CD14-positive monocyte (primary cell): ENCODE data around the gene KRTAP5-7. TPM values are rescaled to one million over a fixed set of nuclear protein-coding genes. Genes with fewer than 3 reads are reported as not detected.
"Not testable (repeated sequence)": the region's sequence is repeated elsewhere in the genome, so short reads cannot be mapped to it uniquely, and the experiment has no call there.

Source experiments
- DNase-seq, 3 donors: peaks; one replicate each; pipeline ENCODE4 v3.0.0-alpha.2; 2011 to 2022
- H2AFZ ChIP-seq: 2 replicates; pipeline ENCODE4 v1.6.0; 2012; ENCODE audit warnings: mild to moderate bottlenecking, low read depth, low read length, inconsistent platforms; ENCODE audit not compliant: insufficient read depth, poor library complexity, severe bottlenecking
- H3K27ac ChIP-seq, 2 donors: 1 replicate in 1 of 2; 2 replicates in 1 of 2; pipeline ENCODE4 v1.5.1; 2012 to 2013; ENCODE audit warnings: low read length in 2 of 2, control low read depth in 1 of 2, inconsistent platforms in 1 of 2, low read depth in 1 of 2, mild to moderate bottlenecking in 1 of 2
- H3K27me3 ChIP-seq, 2 donors: one replicate each; pipeline versions ENCODE4 v1.6.0 to v1.6.1; 2011 to 2013; ENCODE audit warnings: low read length in 2 of 2; ENCODE audit not compliant: control insufficient read depth in 2 of 2, insufficient read depth in 2 of 2
- H3K36me3 ChIP-seq, 2 donors: replicated peaks in 1 of 2; 1 replicate in 1 of 2; 2 replicates in 1 of 2; pipeline versions ENCODE4 v1.5.1 to v1.6.1; 2012 to 2013; ENCODE audit warnings: low read length in 2 of 2, control low read depth in 1 of 2, inconsistent platforms in 1 of 2, mild to moderate bottlenecking in 1 of 2; ENCODE audit not compliant: insufficient read depth in 2 of 2, control insufficient read depth in 1 of 2
- H3K4me1 ChIP-seq, 2 donors: 1 replicate in 1 of 2; 2 replicates in 1 of 2; pipeline versions ENCODE4 v1.5.1 to v1.6.1; 2012 to 2013; ENCODE audit warnings: low read length in 2 of 2, control low read depth in 1 of 2, inconsistent platforms in 1 of 2, mild to moderate bottlenecking in 1 of 2, moderate library complexity in 1 of 2; ENCODE audit not compliant: insufficient read depth in 2 of 2, control insufficient read depth in 1 of 2
- H3K4me2 ChIP-seq: replicated peaks from 2 replicates; pipeline ENCODE3; 2012; ENCODE audit warnings: low read length, moderate library complexity, mild to moderate bottlenecking; ENCODE audit not compliant: poor library complexity, severe bottlenecking; ENCODE audit errors: extremely low read depth
- H3K4me3 ChIP-seq, 3 experiments: fragments of 200-600 bp in 1 of 3; sonication (generic) in 1 of 3; replicated peaks in 1 of 3; 1 replicate in 2 of 3; 2 replicates in 1 of 3; pipeline ENCODE4 v1.5.1; 2011 to 2013; ENCODE audit warnings: low read length in 3 of 3, mild to moderate bottlenecking in 3 of 3, control low read depth in 2 of 3, low read depth in 2 of 3, inconsistent platforms in 1 of 3, moderate library complexity in 1 of 3
- H3K79me2 ChIP-seq: 2 replicates; pipeline ENCODE4 v1.6.0; 2012; ENCODE audit warnings: mild to moderate bottlenecking, control low read depth, inconsistent platforms, low read length, moderate library complexity; ENCODE audit not compliant: insufficient read depth
- H3K9ac ChIP-seq: 2 replicates; pipeline ENCODE4 v1.6.0; 2017; ENCODE audit warnings: low read length, mild to moderate bottlenecking; ENCODE audit not compliant: insufficient read depth, poor library complexity, severe bottlenecking
- H3K9me3 ChIP-seq, 2 donors: replicated peaks in 1 of 2; 1 replicate in 1 of 2; 2 replicates in 1 of 2; pipeline versions ENCODE4 v1.5.1 to v1.6.1; 2012 to 2013; ENCODE audit warnings: low read length in 2 of 2, control low read depth in 1 of 2; ENCODE audit not compliant: control insufficient read depth in 1 of 2, insufficient read depth in 1 of 2
- H4K20me1 ChIP-seq: 2 replicates; pipeline ENCODE4 v1.6.0; 2012; ENCODE audit warnings: mild to moderate bottlenecking, low read length, control low read depth, moderate library complexity; ENCODE audit not compliant: insufficient read depth
- H3K27ac Mint-ChIP-seq, 7 donors: one replicate each; pipeline ENCODE4 v1.8.0; 2020; ENCODE audit warnings: mild to moderate bottlenecking in 7 of 7, mixed read lengths in 7 of 7, moderate library complexity in 6 of 7, inconsistent platforms in 2 of 7
- H3K27me3 Mint-ChIP-seq, 3 donors: one replicate each; pipeline ENCODE4 v1.8.0; 2021 to 2022; ENCODE audit warnings: low read depth in 3 of 3, mild to moderate bottlenecking in 3 of 3, mixed read lengths in 3 of 3, moderate library complexity in 3 of 3, inconsistent platforms in 1 of 3
- H3K36me3 Mint-ChIP-seq, 2 donors: one replicate each; pipeline ENCODE4 v1.8.0; 2020; ENCODE audit warnings: mixed read lengths in 2 of 2, inconsistent platforms in 1 of 2, mild to moderate bottlenecking in 1 of 2
- H3K4me1 Mint-ChIP-seq: one replicate; pipeline ENCODE4 v1.8.0; 2020; ENCODE audit warnings: mild to moderate bottlenecking, mixed read lengths
- H3K4me3 Mint-ChIP-seq, 2 donors: one replicate each; pipeline ENCODE4 v1.8.0; 2020; ENCODE audit warnings: mild to moderate bottlenecking in 2 of 2, mixed read lengths in 2 of 2, moderate library complexity in 1 of 2
- H3K9me3 Mint-ChIP-seq, 7 donors: one replicate each; pipeline ENCODE4 v1.8.0; 2020 to 2022; ENCODE audit warnings: mixed read lengths in 7 of 7, mild to moderate bottlenecking in 6 of 7, moderate library complexity in 6 of 7, inconsistent platforms in 2 of 7
- CTCF ChIP-seq: fragments of 200-600 bp; IDR thresholded peaks from one replicate; pipeline ENCODE4 v1.8.0; 2022; ENCODE audit warnings: antibody characterized with exemption, mild to moderate bottlenecking
- WGBS: methylation state at CpG from one replicate; pipeline ENCODE4 v1.1.5; 2013; ENCODE audit warnings: missing lambda C conversion rate; ENCODE audit not compliant: insufficient coverage; 5-methylcytosine and 5-hydroxymethylcytosine counted together
- intact Hi-C, 2 donors: fragments of 100-400 bp; cut with micrococcal nuclease; formaldehyde crosslinking; loops; one replicate each; pipeline versions ENCODE4 v1.15.0 to v1.15.1; 2023
- polyA plus RNA-seq, 3 donors: library from polyadenylated mRNA; depleted of rRNA in 1 of 3; unstranded in 2 of 3; stranded (reverse) in 1 of 3; fragments of 300-500 nt in 2 of 3; fragments of >200 nt in 1 of 3; fragmentation: Illumina TruSeq in 2 of 3; gene quantifications; 1 replicate in 2 of 3; 2 replicates in 1 of 3; pipeline ENCODE4 v1.2.3, GENCODE V29; 2012 to 2021

The KRTAP5-7 gene
- polyA plus RNA-seq, 3 donors = 0.05 TPM; not detected in 2

DNA sequence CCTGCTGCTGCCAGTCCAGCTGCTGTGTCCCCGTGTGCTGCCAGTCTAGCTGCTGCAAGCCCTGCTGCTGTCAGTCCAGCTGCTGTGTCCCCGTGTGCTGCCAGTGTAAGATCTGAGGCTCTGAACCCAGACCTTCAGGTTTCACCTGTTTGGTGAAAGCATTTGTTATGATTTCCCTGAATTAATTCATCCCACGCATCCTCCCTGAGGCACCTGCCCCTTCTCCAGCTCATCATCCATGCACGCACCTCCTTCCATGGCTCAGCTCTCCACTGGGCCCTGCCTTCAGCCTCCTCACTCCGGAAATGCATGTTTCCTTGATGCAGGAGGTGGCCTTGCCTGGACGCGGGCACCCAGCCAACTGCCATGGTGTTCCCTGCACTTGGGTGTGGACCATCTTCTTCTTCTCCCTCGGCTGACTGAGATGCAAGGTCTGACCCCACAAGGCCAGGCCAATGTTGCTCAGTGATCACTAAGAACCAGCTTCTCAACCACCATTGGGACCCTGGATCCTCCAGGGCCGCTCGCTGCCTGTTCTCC lies 39.1 kb downstream of the KRTAP5-7 start:
- peaks cover 7 to 8% of the 10 kb centered on the region in 2 donors for H3K27me3 ChIP-seq
- WGBS = 78% methylated on average over 9 of the region's 10 CpGs
- H3K4me1 Mint-ChIP-seq = peaks cover 5% of the 10 kb centered on the region
- no peaks in the 10 kb centered on the region for H3K36me3 Mint-ChIP-seq
- no peak overlapping the region for H3K9ac ChIP-seq
- H3K9me3 ChIP-seq = no peaks in the 10 kb centered on the region
- no peaks in the 10 kb centered on the region for H3K4me1 ChIP-seq
- peaks cover 0 to 7% (median 3%) of the 10 kb centered on the region in 7 donors for H3K9me3 Mint-ChIP-seq
- no peak for DNase-seq
- H3K4me3 Mint-ChIP-seq = no peak overlapping the region
- H3K4me2 ChIP-seq = no peak overlapping the region
- no peaks in the 10 kb centered on the region for H3K36me3 ChIP-seq
- no peaks in the 10 kb centered on the region for H4K20me1 ChIP-seq
- no peak overlapping the region for H2AFZ ChIP-seq
- H3K27me3 Mint-ChIP-seq = peaks cover 7 to 19% (median 16%) of the 10 kb centered on the region in 3 donors
- no peak for TF ChIP-seq CTCF
- no peak overlapping the region for H3K4me3 ChIP-seq
- no peak overlapping the region for H3K27ac Mint-ChIP-seq
- intact Hi-C loops = no loop called here
- no peak overlapping the region for H3K27ac ChIP-seq
- H3K79me2 ChIP-seq = no peaks in the 10 kb centered on the region

DNA sequence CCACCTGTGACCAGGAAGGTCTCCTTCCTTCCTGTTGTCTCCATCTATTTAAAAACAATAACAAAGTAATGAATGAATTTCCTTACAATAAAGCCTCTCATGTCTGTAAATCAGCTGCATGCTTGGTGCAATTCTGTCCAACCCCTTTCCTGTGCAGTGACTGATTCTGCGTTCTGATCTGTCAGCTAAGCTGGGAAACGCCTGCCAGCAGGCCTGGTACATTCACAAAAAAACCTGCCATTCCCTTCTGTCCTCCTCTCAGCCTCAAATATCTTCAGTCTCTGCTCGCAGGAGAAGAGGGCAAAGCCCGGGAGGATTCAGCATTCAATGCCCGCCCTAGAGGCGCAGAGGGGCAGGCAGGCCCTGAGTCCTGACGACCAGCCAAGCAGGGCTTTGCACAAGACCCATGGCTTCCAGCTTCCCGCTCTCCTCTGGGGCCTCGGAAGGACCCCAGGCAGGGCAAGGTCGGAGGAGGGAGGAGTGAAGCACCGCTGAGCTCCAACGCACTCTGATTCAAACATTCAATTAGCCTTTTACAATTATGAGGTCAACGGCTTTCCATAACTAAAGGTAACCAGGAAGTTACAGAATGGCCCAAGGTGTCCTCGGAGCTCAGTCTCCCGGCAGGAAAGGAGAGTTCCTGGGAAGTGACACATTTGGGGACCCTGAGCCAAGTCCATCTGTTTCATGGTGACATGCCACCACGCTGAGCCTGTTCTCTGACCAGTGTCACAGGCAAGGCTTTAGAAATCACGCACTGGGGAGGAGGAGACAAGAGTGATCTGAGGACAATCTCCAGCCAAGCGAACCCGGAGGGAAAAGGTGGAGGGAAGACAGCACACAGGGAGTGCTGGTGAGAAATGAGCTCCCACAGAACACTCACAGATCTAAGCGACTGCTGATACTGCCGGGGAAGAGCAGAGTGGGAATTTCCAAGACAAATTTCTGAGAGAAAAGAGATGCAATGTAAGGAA lies 39.8 kb downstream of the KRTAP5-7 start:
- intact Hi-C loops, H3K9ac ChIP-seq, H3K27ac ChIP-seq, H3K4me3 Mint-ChIP-seq, H3K79me2 ChIP-seq, H3K36me3 Mint-ChIP-seq, DNase-seq, H3K4me2 ChIP-seq, H3K9me3 Mint-ChIP-seq, H2AFZ ChIP-seq, H3K27me3 ChIP-seq, H3K9me3 ChIP-seq, H3K36me3 ChIP-seq, H3K4me3 ChIP-seq, H3K4me1 ChIP-seq, H4K20me1 ChIP-seq, H3K4me1 Mint-ChIP-seq: not testable (repeated sequence)
- WGBS = 70% methylated on average over 5 of the region's 21 CpGs
- Mint-ChIP-seq H3K27ac (peak overlapping the region in 1 of 7 donors; percentile 32), H3K27me3 (peaks cover 7 to 19% (median 16%) of the 10 kb centered on the region in 3 donors)

GRCh38 chr11:71567633-71568032 lies 40.6 kb downstream of the KRTAP5-7 start:
- H3K9me3 ChIP-seq, intact Hi-C loops, H4K20me1 ChIP-seq, DNase-seq, H3K4me2 ChIP-seq, H2AFZ ChIP-seq, H3K79me2 ChIP-seq, H3K36me3 ChIP-seq, H3K27me3 ChIP-seq, H3K27ac ChIP-seq, H3K4me3 ChIP-seq, H3K9ac ChIP-seq, H3K27ac Mint-ChIP-seq, H3K36me3 Mint-ChIP-seq, H3K4me1 Mint-ChIP-seq, H3K4me3 Mint-ChIP-seq, H3K4me1 ChIP-seq, H3K9me3 Mint-ChIP-seq: not testable (repeated sequence)
- peaks cover 7 to 19% (median 16%) of the 10 kb centered on the region in 3 donors for H3K27me3 Mint-ChIP-seq
- WGBS = 67% methylated on average over 3 of the region's 8 CpGs
